GM13977 (cell line): ENCODE results near the gene LTO1.

Source experiments
- DNase-seq: peaks from one replicate; pipeline ENCODE4 v3.0.0; 2012; ENCODE audit warnings: low spot score
- CTCF ChIP-seq: IDR thresholded peaks from 2 replicates; pipeline ENCODE4 v1.5.1; 2012; ENCODE audit warnings: mild to moderate bottlenecking, control low read depth; ENCODE audit not compliant: insufficient read depth; ENCODE audit errors: extremely low read depth, missing control alignments
- in situ Hi-C: fragments of 300-500 bp; cut with MboI; formaldehyde crosslinking; loops from one replicate; pipeline ENCODE4 v1.12.0; 2022; ENCODE audit warnings: low sequenced_read_pairs, low pct_unique_long_range_greater_than_20kb, mixed read lengths, inconsistent platforms; ENCODE audit not compliant: unreplicated experiment

LTO1 gene

GRCh38 chr11:69655479-69656428 is 19.4 kb downstream of the LTO1 start:
- no peak for DNase-seq
- in situ Hi-C loops, result loop anchor here (25.0 kb wide), 1 partner anchor 743 kb away; the partner anchor contains the start of genes IGHMBP2 and MRPL21

GRCh38 chr11:69654660-69655478 is 20.3 kb downstream of the LTO1 start:
- no peak for TF ChIP-seq CTCF
- in situ Hi-C loops, result loop anchor here (25.0 kb wide), 1 partner anchor 743 kb away; the partner anchor contains the start of genes IGHMBP2 and MRPL21
- no peak for DNase-seq

More at GRCh38 chr11:69655479-69656428, 19.4 kb downstream of the LTO1 start:
- TF ChIP-seq CTCF, result no peak

GRCh38 chr11:69654001-69654659 is 21.0 kb downstream of the LTO1 start:
- no peak for TF ChIP-seq CTCF
- in situ Hi-C loops, result loop anchor here (25.0 kb wide), 1 partner anchor 742 kb away; the partner anchor contains the start of genes IGHMBP2 and MRPL21
- DNase-seq, result no peak

GRCh38 chr11:69653406-69653960 is 21.7 kb downstream of the LTO1 start:
- no peak for TF ChIP-seq CTCF
- no peak for DNase-seq
- in situ Hi-C loops, result loop anchor here (25.0 kb wide), 1 partner anchor 741 kb away; the partner anchor contains the start of genes IGHMBP2 and MRPL21

GRCh38 chr11:69652999-69653398 is 22.2 kb downstream of the LTO1 start:
- in situ Hi-C loops, result loop anchor here (25.0 kb wide), 1 partner anchor 741 kb away; the partner anchor contains the start of genes IGHMBP2 and MRPL21
- no peak for TF ChIP-seq CTCF
- DNase-seq, result no peak
